GM12878 (cell line): ENCODE results near the gene OR56A5. TPM values are rescaled to one million over a fixed set of nuclear protein-coding genes. Genes with fewer than 3 reads are reported as not detected.

Experiments
- ATAC-seq: fragments of 200-7000 bp; cut with Tn5 transposase; 3 replicates; pipeline ENCODE4 v1.9.1; 2020; ENCODE audit warnings: mild to moderate bottlenecking, moderate library complexity
- BruUV-seq: library from RNA; stranded (reverse); fragments of 400-500 nt; replicated peaks from 2 replicates; lab custom pipeline; 2021; lab: Mats Ljungman, UMichigan
- CTCF ChIA-PET: fragments of 300-600 bp; sonication (Branson Sonifier 250); formaldehyde crosslinking; extraction: SDS; loops from one replicate; lab custom pipeline; 2021; ENCODE audit warnings: inconsistent platforms; lab: Yijun Ruan, JAX
- POLR2A ChIA-PET: fragments of 350-600 bp; formaldehyde crosslinking; extraction: SDS; loops from one replicate; lab custom pipeline; 2021; ENCODE audit warnings: inconsistent platforms; lab: Charles Lee
- RAD21 ChIA-PET: fragments of 300-600 bp; sonication (Branson Sonifier 250); formaldehyde crosslinking; loops from one replicate; lab custom pipeline; 2023; ENCODE audit warnings: antibody characterized with exemption; ENCODE audit not compliant: unreplicated experiment; lab: Charles Lee
- SMC1A ChIA-PET: fragments of 300-600 bp; sonication (Branson Sonifier 250); formaldehyde crosslinking; loops from one replicate; lab custom pipeline; 2023; ENCODE audit not compliant: unreplicated experiment, uncharacterized antibody; lab: Charles Lee
- DNase-seq: peaks from one replicate; pipeline ENCODE4 v3.0.0-alpha.2; 2011; ENCODE audit warnings: low read depth, low spot score
- FAIRE-seq: peaks from 3 replicates; lab custom pipeline; 2011; peaks lifted over from hg19 to GRCh38; lab: Jason Lieb, UNC
- H2AFZ ChIP-seq: 2 replicates; pipeline ENCODE4 v1.6.0; 2011; ENCODE audit warnings: low read depth, low read length, control low read depth; ENCODE audit not compliant: control insufficient read depth
- H3K27ac ChIP-seq: 2 replicates; pipeline ENCODE4 v1.5.1; 2011; ENCODE audit warnings: control low read depth; ENCODE audit not compliant: control insufficient read depth, insufficient read depth
- H3K27me3 ChIP-seq, 2 experiments: replicated peaks in 1 of 2; 2 replicates each; pipeline versions ENCODE4 v1.6.0 to v1.6.1; 2011; ENCODE audit warnings: low read length in 1 of 2; ENCODE audit not compliant: control insufficient read depth in 2 of 2, insufficient read depth in 2 of 2
- H3K36me3 ChIP-seq, 2 experiments: 2 replicates each; pipeline ENCODE4 v1.5.1; 2011; ENCODE audit warnings: low read length in 1 of 2; ENCODE audit not compliant: control insufficient read depth in 2 of 2, insufficient read depth in 2 of 2
- H3K4me1 ChIP-seq: 2 replicates; pipeline ENCODE4 v1.6.1; 2011; ENCODE audit warnings: mild to moderate bottlenecking, low read length, moderate library complexity, mixed read lengths; ENCODE audit not compliant: control insufficient read depth, insufficient read depth
- H3K4me2 ChIP-seq: 2 replicates; pipeline ENCODE4 v1.6.0; 2011; ENCODE audit warnings: control low read depth; ENCODE audit not compliant: control insufficient read depth, insufficient read depth
- H3K4me3 ChIP-seq: fragments of 200-600 bp; sonication (generic); 2 replicates; pipeline ENCODE4 v1.5.1; 2016
- H3K79me2 ChIP-seq: 2 replicates; pipeline ENCODE4 v1.6.0; 2011; ENCODE audit warnings: low read length; ENCODE audit not compliant: control insufficient read depth, insufficient read depth
- H3K9ac ChIP-seq: 2 replicates; pipeline ENCODE4 v1.8.0; 2011; ENCODE audit warnings: low read length, control low read depth, mixed read lengths; ENCODE audit not compliant: control insufficient read depth, insufficient read depth
- H3K9me3 ChIP-seq: replicated peaks from 3 replicates; pipeline ENCODE4 v1.5.1; 2011; ENCODE audit warnings: mild to moderate bottlenecking, low read length; ENCODE audit not compliant: control insufficient read depth, insufficient read depth
- H4K20me1 ChIP-seq: 2 replicates; pipeline ENCODE4 v1.6.0; 2011; ENCODE audit not compliant: control insufficient read depth, insufficient read depth
- ASH2L ChIP-seq: fragments of 300-600, 200-600 bp; sonication (generic); IDR thresholded peaks from 2 replicates; pipeline ENCODE4 v1.6.1; 2017; ENCODE audit warnings: low read depth, mild to moderate bottlenecking, borderline replicate concordance
- ATF7 ChIP-seq: fragments of 450-650 bp; IDR thresholded peaks from 2 replicates; pipeline ENCODE4 v1.6.1; 2016; ENCODE audit warnings: low read depth, mild to moderate bottlenecking
- BCL11A ChIP-seq: IDR thresholded peaks from 2 replicates; pipeline ENCODE4 v1.6.1; 2011; ENCODE audit warnings: low read depth, low read length
- E2F4 ChIP-seq: IDR thresholded peaks from 2 replicates; pipeline ENCODE4 v1.6.1; 2012; ENCODE audit warnings: low read depth, low read length, improper control_type of control experiment
- ELK1 ChIP-seq: IDR thresholded peaks from 2 replicates; pipeline ENCODE4 v1.6.1; 2012; ENCODE audit warnings: low read depth, low read length, improper control_type of control experiment
- EP300 ChIP-seq, 2 experiments: fragments of 150-350 bp in 1 of 2; IDR thresholded peaks; 2 replicates each; pipeline ENCODE4 v1.6.1; 2011 to 2012; ENCODE audit warnings: low read depth in 2 of 2, low read length in 2 of 2, borderline replicate concordance in 1 of 2, improper control_type of control experiment in 1 of 2, inconsistent platforms in 1 of 2; ENCODE audit not compliant: control insufficient read depth in 1 of 2
- IKZF1 ChIP-seq: fragments of 450-650 bp; conservative IDR thresholded peaks from 2 replicates; pipeline ENCODE4 v1.6.1; 2017; ENCODE audit warnings: antibody characterized with exemption, mild to moderate bottlenecking
- MLLT1 ChIP-seq: fragments of 450-650 bp; IDR thresholded peaks from 2 replicates; pipeline ENCODE4 v1.6.1; 2016; ENCODE audit warnings: mild to moderate bottlenecking
- MTA3 ChIP-seq: IDR thresholded peaks from 2 replicates; pipeline ENCODE4 v1.6.1; 2012; ENCODE audit warnings: low read length, inconsistent platforms, borderline replicate concordance
- NRF1 ChIP-seq: conservative IDR thresholded peaks from 2 replicates; pipeline ENCODE4 v1.6.1; 2011; ENCODE audit warnings: mild to moderate bottlenecking, low read depth, low read length, improper control_type of control experiment
- RB1 ChIP-seq: fragments of 450-650 bp; formaldehyde crosslinking; IDR thresholded peaks from 2 replicates; pipeline ENCODE4 v1.6.1; 2017; ENCODE audit warnings: mild to moderate bottlenecking, borderline replicate concordance
- ZNF592 ChIP-seq: fragments of 450-650 bp; IDR thresholded peaks from 2 replicates; pipeline ENCODE4 v1.6.1; 2017; ENCODE audit warnings: mild to moderate bottlenecking, moderate library complexity
- ZZZ3 ChIP-seq: IDR thresholded peaks from 2 replicates; pipeline ENCODE4 v1.6.1; 2011; ENCODE audit warnings: low read depth; ENCODE audit not compliant: control insufficient read depth, insufficient read length
- WGBS: methylation state at CpG from one replicate; pipeline ENCODE4 v1.1.6; 2016; ENCODE audit warnings: low lambda C conversion rate; ENCODE audit not compliant: insufficient replicate concordance, insufficient coverage; ENCODE audit errors: missing lambda C conversion rate; 5-methylcytosine and 5-hydroxymethylcytosine counted together
- in situ Hi-C: fragments of 300-500 bp; cut with MboI; formaldehyde crosslinking; loops from 9 replicates; pipeline ENCODE4 v1.14.3; 2018; ENCODE audit warnings: mixed read lengths
- intact Hi-C: fragments of 100-400 bp; cut with micrococcal nuclease; formaldehyde crosslinking; loops from one replicate; pipeline ENCODE4 v1.14.2; 2022; ENCODE audit not compliant: unreplicated experiment
- polyA plus RNA-seq, 11 experiments: library from polyadenylated mRNA; depleted of rRNA in 4 of 11; unstranded in 6 of 11; stranded (reverse) in 5 of 11; fragments of >200 nt; fragmentation: Nextera tagmentation in 4 of 11; fragmentation: Illumina TruSeq in 1 of 11; extraction: Ambion mirVana in 4 of 11; extraction: Trizol in 1 of 11; gene quantifications; 1 replicate in 1 of 11; 2 replicates in 10 of 11; pipeline versions ENCODE4 v1.2.1 to v1.2.3, GENCODE V29; 2011 to 2016; ENCODE audit warnings: inconsistent platforms in 2 of 11, missing spikeins in 2 of 11, low read depth in 1 of 11
- total RNA-seq, 4 experiments: library from RNA; depleted of rRNA in 3 of 4; stranded (reverse); fragments of >200 nt in 3 of 4; fragmentation: Illumina TruSeq in 1 of 4; extraction: Trizol in 1 of 4; gene quantifications; 2 replicates each; pipeline versions ENCODE4 v1.2.1 to v1.2.3, GENCODE V29; 2013 to 2021
- TF ChIP-seq, protein P1 (sequence below): IDR thresholded peaks from 2 replicates; pipeline ENCODE4 v1.6.1; 2011; ENCODE audit warnings: mild to moderate bottlenecking, low read depth, low read length, moderate library complexity; ENCODE audit not compliant: insufficient replicate concordance

Gene OR56A5
- total and polyA plus RNA-seq, 10 of the 15 experiments (the other 5 are each of a cell fraction or from before 2014, with no cell fraction given), result not detected

GRCh38 chr11:5992150-5992549, 23.9 kb upstream of the OR56A5 start:
- 8% methylated on average over 3 of the region's 3 CpGs for WGBS
- no peak for TF ChIP-seq ATF7
- TF ChIP-seq ELK1, result no peak
- no peak for TF ChIP-seq NRF1
- TF ChIP-seq, protein P1, sequence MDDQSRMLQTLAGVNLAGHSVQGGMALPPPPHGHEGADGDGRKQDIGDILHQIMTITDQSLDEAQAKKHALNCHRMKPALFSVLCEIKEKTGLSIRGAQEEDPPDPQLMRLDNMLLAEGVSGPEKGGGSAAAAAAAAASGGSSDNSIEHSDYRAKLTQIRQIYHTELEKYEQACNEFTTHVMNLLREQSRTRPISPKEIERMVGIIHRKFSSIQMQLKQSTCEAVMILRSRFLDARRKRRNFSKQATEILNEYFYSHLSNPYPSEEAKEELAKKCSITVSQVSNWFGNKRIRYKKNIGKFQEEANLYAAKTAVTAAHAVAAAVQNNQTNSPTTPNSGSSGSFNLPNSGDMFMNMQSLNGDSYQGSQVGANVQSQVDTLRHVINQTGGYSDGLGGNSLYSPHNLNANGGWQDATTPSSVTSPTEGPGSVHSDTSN, result no peak
- no peak for TF ChIP-seq ASH2L
- no peak for TF ChIP-seq IKZF1
- TF ChIP-seq ZZZ3, result no peak
- TF ChIP-seq BCL11A, result no peak
- TF ChIP-seq ZNF592, result no peak
- TF ChIP-seq MLLT1, result no peak
- no peak for TF ChIP-seq EP300 (IDR thresholded peaks at IDR 0.05; ENCODE audit: borderline replicate concordance in 1 of 2, control insufficient read depth in 1 of 2, low read depth in 2 of 2, low read length in 2 of 2)
- no peak for TF ChIP-seq MTA3
- TF ChIP-seq RB1, result no peak
- TF ChIP-seq E2F4, result no peak

More at GRCh38 chr11:5992150-5992549, 23.9 kb upstream of the OR56A5 start:
- in situ Hi-C loops, result no loop called here
- ChIA-PET POLR2A (no interaction called here), CTCF (interaction anchor here (0.6 to 1.9 kb wide), 7 partner anchors 18 to 1994 kb away, joined by 3 to 14 read pairs (median 5); no protein-coding TSS in a partner anchor), RAD21 (interaction anchor here (0.9 to 1.3 kb wide), 2 partner anchors 314 to 371 kb away, joined by 3 read pairs; no protein-coding TSS in a partner anchor), SMC1A (interaction anchor here (0.7 to 0.8 kb wide), 3 partner anchors 14 to 210 kb away, joined by 3 read pairs; partner anchors contain the start of gene OR56A4)
- no peaks in the 10 kb centered on the region for H3K79me2 ChIP-seq
- no peak for FAIRE-seq
- no peak overlapping the region for H3K4me3 ChIP-seq
- H3K27me3 ChIP-seq, result no peaks in the 10 kb centered on the region
- no peak overlapping the region for H3K27ac ChIP-seq
- H3K9me3 ChIP-seq, result no peaks in the 10 kb centered on the region
- ATAC-seq, result no peak
- no peak overlapping the region for H3K4me2 ChIP-seq
- no peaks in the 10 kb centered on the region for H4K20me1 ChIP-seq
- no peak overlapping the region for H3K9ac ChIP-seq
- no peaks in the 10 kb centered on the region for H3K4me1 ChIP-seq
- DNase-seq, result no peak
- H3K36me3 ChIP-seq, result no peaks in the 10 kb centered on the region
- H2AFZ ChIP-seq, result no peak overlapping the region
- intact Hi-C loops, result no loop called here
- no TSS peak for BruUV-seq
